ENCODE results near the gene MARCHF9.

Gene MARCHF9

GRCh38 chr12:57740656-57741412 is 14.1 kb upstream of the MARCHF9 start:
- TF ChIP-seq GATA2 (IDR thresholded peaks at IDR 0.05; ENCODE audit: low read depth, low read length) (no peak), GATA3 (IDR thresholded peaks at IDR 0.05; ENCODE audit: low read depth, low read length) (no peak)

GRCh38 chr12:57741413-57741789 is 13.5 kb upstream of the MARCHF9 start:
- TF ChIP-seq GATA3 (IDR thresholded peaks at IDR 0.05; ENCODE audit: low read depth, low read length) (no peak), GATA2 (IDR thresholded peaks at IDR 0.05; ENCODE audit: low read depth, low read length) (no peak)

GRCh38 chr12:57741844-57742738 is 12.8 kb upstream of the MARCHF9 start:
- TF ChIP-seq GATA2 (IDR thresholded peaks at IDR 0.05; ENCODE audit: low read depth, low read length) (no peak), GATA3 (IDR thresholded peaks at IDR 0.05; ENCODE audit: low read depth, low read length) (no peak)

GRCh38 chr12:57743769-57744168 is 11.1 kb upstream of the MARCHF9 start:
- no peak for TF ChIP-seq GATA2 (IDR thresholded peaks at IDR 0.05; ENCODE audit: low read depth, low read length)
- no peak for TF ChIP-seq GATA3 (IDR thresholded peaks at IDR 0.05; ENCODE audit: low read depth, low read length)

GRCh38 chr12:57744194-57744776 is 10.6 kb upstream of the MARCHF9 start:
- TF ChIP-seq GATA3 (IDR thresholded peaks at IDR 0.05; ENCODE audit: low read depth, low read length) (no peak), GATA2 (IDR thresholded peaks at IDR 0.05; ENCODE audit: low read depth, low read length) (no peak)

- no peak; the same call in 1 of the 2 replicates for TF ChIP-seq GATA2 (IDR thresholded peaks at IDR 0.05; ENCODE audit: low read depth, low read length)
- TF ChIP-seq GATA3 (IDR thresholded peaks at IDR 0.05; ENCODE audit: low read depth, low read length) = no peak
These were observed 10.0 kb upstream of the MARCHF9 start, which contains the start of gene TSPAN31 for GRCh38 chr12:57744777-57745484. TSS of gene TSPAN31 (plus strand) at chr12:57745039. CDS start at chr12:57745155, 116 bp downstream.

- TF ChIP-seq GATA2 (IDR thresholded peaks at IDR 0.05; ENCODE audit: low read depth, low read length) = no peak
- TF ChIP-seq GATA3 (IDR thresholded peaks at IDR 0.05; ENCODE audit: low read depth, low read length) = no peak
These were observed 9.4 kb upstream of the MARCHF9 start for GRCh38 chr12:57745485-57745881.

- TF ChIP-seq GATA3 (IDR thresholded peaks at IDR 0.05; ENCODE audit: low read depth, low read length) (no peak), GATA2 (IDR thresholded peaks at IDR 0.05; ENCODE audit: low read depth, low read length) (no peak)
These were observed 8.9 kb upstream of the MARCHF9 start for GRCh38 chr12:57746025-57746424.

GRCh38 chr12:57749061-57749460 is 5.8 kb upstream of the MARCHF9 start:
- TF ChIP-seq GATA2 (IDR thresholded peaks at IDR 0.05; ENCODE audit: low read depth, low read length) = no peak

GRCh38 chr12:57750561-57751431 is 4.1 kb upstream of the MARCHF9 start:
- TF ChIP-seq GATA3 (IDR thresholded peaks at IDR 0.05; ENCODE audit: low read depth, low read length) = no peak
- no peak for TF ChIP-seq GATA2 (IDR thresholded peaks at IDR 0.05; ENCODE audit: low read depth, low read length)

- TF ChIP-seq GATA2 (IDR thresholded peaks at IDR 0.05; ENCODE audit: low read depth, low read length) (no peak), GATA3 (IDR thresholded peaks at IDR 0.05; ENCODE audit: low read depth, low read length) (no peak)
These were observed 3.5 kb upstream of the MARCHF9 start for GRCh38 chr12:57751432-57751787.

GRCh38 chr12:57751788-57752667 is 2.9 kb upstream of the MARCHF9 start, which contains the start of gene CDK4:
TSS of gene CDK4 (minus strand) at chr12:57752310. CDS start at chr12:57751717, 593 bp downstream.
- TF ChIP-seq GATA2 (IDR thresholded peaks at IDR 0.05; ENCODE audit: low read depth, low read length) = no peak
- TF ChIP-seq GATA3 (IDR thresholded peaks at IDR 0.05; ENCODE audit: low read depth, low read length) = no peak
